Measurements from ENCODE around the gene TMEM266.

TMEM266 gene

DNA sequence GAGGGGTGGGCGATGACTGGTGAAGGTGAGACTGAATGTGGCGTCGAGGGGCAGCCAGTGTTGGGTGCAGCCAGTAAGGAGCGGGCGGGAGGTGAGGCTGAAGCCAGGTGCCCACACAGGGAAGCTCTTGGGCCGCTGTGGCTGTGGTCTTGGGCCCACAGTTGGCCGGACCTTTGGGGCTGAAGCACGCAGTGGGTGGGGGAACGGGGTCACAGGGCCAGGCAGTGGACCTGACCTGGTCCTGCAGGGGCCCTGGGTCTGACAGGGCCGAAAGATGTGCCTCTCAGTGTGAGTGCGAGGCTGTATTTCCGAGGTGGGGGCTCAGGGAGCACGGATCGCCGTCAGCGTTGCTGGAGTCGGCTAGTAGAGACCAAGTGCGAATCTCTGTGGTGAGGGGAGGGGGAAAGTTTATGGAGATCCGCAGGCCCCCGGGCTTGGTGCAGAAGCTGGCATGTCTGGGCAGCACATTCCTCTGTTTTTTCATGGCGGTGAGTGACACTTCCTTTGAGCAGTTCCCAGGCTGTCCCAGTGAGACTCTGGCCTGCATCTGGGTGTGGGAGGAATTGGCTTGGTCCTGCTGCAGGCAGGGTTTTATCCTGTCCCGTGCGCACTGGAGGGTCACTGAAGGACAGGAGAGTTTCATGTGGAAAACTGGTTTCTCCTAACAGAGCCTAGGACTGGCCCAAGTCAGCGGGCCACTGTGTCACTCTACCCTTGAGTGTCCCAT lies 100.8 kb downstream of the TMEM266 start:
- DNase-seq (ENCODE audit: low read depth in 2 of 2, low spot score in 1 of 2), result no peak

- no peak for DNase-seq (ENCODE audit: low read depth in 2 of 2, low spot score in 1 of 2)
These were observed 101.6 kb downstream of the TMEM266 start for GRCh38 chr15:76161153-76162035.

DNA sequence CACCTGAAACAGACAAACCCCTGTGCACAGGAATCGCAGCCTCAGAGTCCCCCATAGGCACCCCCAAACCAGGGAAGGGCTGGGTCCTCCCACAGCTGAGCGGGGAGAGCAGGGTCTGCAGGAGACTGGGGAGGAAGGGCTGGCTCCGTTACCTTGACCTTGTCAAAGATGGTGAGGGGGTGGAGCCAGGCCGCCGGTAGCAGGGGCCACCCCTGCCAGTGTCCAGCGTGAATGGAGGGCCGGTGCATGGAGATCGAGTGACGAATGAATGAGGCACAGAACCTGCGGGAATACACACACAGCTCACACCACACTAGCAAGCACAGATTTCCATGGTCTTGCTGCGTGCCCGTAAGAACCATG lies 102.2 kb downstream of the TMEM266 start:
- DNase-seq (ENCODE audit: low read depth in 2 of 2, low spot score in 1 of 2), result no peak

DNA sequence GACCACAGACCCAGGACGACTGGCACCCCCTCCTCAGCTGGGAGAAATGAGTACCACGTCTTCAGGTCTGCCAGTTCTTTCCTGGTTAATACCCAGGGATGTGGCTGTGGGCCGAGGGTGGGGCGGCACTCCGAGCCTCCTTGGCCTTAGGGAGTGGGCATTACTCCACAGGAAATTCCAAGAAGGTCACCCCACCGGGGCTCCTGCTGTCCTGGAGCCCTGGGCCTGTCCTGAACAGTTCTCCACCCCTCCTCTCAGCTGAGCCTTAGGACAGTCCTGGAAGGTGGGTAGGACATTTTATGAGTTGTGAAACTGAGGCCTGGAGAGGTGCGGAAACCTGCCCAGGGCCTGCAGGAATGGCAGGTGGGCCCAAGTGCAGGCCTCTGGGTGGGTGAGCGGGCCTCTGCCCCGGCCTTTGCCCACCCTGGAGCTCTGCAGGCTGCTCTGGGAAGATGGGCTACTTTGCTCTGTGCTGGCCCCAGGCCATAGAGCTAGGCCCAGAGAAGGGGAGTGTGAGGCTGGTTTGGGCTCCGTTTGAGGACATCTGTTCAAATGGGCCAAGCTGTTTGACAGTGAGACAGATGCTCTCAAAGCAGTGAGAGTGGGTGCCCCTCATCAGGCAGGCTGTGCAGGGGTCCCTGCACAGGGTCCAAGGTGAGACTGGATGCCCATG lies 103.1 kb downstream of the TMEM266 start:
- DNase-seq (ENCODE audit: low read depth in 2 of 2, low spot score in 1 of 2), result no peak

DNA sequence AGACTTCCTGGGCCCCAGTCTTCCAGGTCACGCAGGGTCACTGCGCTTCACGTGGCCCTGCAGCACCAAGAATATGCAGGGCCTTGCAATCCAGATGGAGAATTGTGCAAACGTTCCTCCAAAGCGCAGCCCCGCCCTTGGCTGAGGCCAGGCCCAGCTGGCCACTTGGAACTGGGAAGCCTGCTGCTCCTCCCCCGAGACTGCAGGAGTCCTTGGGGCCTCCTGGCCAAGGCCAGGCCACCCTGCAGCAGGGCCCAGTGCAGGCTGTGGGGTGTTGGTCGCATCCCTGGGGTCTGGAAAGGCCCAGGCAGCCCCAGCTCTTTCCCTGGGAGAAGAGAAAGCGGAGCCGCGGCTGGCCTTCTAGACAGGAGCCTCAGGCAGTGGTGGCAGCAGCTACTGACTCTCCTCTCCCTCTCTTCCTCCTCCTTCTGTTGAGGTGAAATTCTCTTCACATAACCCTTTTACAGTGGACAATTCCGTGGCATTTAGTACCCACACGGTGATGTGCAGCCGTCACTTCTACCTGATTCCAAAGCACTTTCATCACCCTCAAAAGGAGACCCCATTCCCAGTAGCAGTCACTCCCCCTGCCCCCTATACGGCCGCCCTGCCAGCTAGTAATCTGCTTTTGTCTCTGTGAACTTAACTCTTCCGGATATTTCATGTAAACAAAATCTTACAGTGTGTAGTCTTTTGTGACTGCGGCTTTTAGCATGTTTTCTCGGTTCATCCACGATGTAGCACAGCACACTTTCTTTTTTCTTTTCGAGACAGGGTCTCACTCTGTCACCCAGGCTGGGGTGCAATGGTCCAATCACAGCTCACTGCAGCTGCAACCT lies 103.9 kb downstream of the TMEM266 start:
- no peak for DNase-seq (ENCODE audit: low read depth in 2 of 2, low spot score in 1 of 2)

DNA sequence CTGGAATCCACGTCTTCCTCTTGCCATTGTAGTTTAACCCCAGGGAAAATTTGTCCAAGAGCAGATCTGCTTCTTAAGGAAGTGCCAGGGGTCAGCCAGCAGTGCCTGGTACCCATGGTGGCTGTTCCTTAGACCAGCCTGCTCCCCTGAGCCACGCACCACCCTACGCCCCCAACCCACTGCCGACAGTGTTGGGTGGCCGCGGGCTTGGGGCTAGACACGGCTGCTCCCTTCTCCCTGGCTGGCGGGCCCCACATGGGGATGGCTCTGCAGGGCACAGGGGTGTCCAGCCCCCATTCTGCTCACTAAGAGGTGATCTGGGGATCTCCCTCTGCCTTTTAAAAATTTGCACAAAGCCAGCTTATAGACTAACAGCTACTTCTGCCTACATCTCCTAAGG lies 104.8 kb downstream of the TMEM266 start:
- no peak for DNase-seq (ENCODE audit: low read depth in 2 of 2, low spot score in 1 of 2)

- DNase-seq (ENCODE audit: low read depth in 2 of 2, low spot score in 1 of 2), result no peak
These were observed 106.2 kb downstream of the TMEM266 start for GRCh38 chr15:76165951-76166350.

- DNase-seq (ENCODE audit: low read depth in 2 of 2, low spot score in 1 of 2), result no peak
These were observed 108.6 kb downstream of the TMEM266 start for GRCh38 chr15:76168237-76168984.

- no peak for DNase-seq (ENCODE audit: low read depth in 2 of 2, low spot score in 1 of 2)
These were observed 109.2 kb downstream of the TMEM266 start for GRCh38 chr15:76169018-76169417.

- DNase-seq (ENCODE audit: low read depth in 2 of 2, low spot score in 1 of 2), result no peak
These were observed 110.4 kb downstream of the TMEM266 start for GRCh38 chr15:76169911-76170800.

- no peak for DNase-seq (ENCODE audit: low read depth in 2 of 2, low spot score in 1 of 2)
These were observed 113.0 kb downstream of the TMEM266 start for GRCh38 chr15:76172782-76173181.

- no peak for DNase-seq (ENCODE audit: low read depth in 2 of 2, low spot score in 1 of 2)
These were observed 113.6 kb downstream of the TMEM266 start for GRCh38 chr15:76173317-76173834.

DNA sequence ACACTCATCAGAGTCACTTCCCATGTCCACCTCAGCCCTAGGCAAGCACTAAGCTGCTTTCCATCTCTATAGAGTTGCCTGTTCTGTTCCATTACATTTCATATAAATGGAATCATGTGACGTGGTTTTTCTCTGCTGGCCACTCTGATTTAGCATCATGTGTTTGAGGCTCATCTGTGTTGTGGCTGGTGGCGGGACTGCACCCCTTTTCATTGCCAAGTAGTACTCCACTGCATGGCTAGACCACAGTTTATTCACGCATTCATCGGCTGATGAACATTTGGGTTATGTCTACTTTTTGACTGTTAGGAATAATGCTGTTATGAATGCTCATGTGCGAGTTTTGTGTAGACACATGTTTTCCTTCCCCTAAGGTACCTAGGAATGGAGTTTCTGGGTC lies 114.9 kb downstream of the TMEM266 start:
- no peak for DNase-seq (ENCODE audit: low read depth in 2 of 2, low spot score in 1 of 2)

GRCh38 chr15:76175442-76175841 lies 115.7 kb downstream of the TMEM266 start:
- no peak for DNase-seq (ENCODE audit: low read depth in 2 of 2, low spot score in 1 of 2)

- no peak for DNase-seq (ENCODE audit: low read depth in 2 of 2, low spot score in 1 of 2)
These were observed 116.3 kb downstream of the TMEM266 start for GRCh38 chr15:76176059-76176458.

DNA sequence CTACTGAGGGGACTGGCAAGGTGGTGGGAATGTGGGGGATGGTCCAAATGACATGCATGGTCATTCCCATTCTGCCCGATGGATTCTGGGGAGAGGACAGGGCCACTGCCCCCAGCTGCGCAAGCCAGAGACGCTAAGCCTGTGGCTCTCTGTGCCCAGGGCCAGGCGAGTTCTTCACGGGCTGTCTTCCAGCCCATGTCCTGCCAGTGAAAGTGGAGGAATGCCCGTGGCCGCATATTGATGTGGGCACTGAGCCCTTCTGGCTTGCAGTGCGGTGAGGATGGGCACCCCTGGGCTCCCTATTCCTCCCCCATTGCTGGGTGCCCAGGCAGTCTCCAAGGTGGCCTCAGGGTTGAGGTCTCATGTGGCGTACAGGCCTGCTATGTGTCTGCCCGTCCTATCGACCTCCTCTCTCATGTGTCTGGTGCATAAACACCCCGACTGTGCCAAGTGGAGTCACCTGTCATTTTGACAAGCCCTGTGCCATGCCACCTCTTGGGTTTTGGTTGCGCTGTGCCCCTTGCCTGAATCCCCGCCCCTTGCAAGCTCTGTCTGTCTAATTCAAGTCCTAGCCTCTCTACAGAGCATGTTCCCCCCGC lies 116.8 kb downstream of the TMEM266 start:
- no peak for DNase-seq (ENCODE audit: low read depth in 2 of 2, low spot score in 1 of 2)

DNA sequence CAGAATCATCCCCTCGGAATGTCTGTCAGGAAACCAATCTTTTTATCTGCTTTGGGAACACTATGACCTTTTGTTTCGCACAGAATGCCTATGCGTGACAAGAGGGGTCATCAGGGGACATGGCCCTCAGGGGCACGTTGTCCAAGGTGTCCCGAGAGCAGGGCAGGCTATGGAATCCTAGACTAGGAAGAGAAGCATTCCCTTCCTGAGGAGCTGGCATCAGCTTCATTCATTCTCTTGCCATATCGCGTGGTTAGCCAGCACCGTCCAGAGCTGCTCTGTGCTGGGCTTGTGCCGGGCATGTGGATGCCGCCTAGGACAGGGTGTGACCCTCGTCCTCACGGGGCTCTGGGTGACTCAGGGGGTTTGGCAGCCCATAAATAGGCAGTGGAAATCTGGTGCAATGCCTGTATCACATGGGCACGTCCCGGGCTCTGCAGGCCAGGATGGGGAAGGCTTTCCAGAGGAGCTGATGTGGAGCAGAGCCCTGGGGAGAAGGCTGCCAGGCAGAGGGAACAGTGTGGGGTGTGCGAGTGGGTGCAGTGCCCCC lies 117.8 kb downstream of the TMEM266 start:
- DNase-seq (ENCODE audit: low read depth in 2 of 2, low spot score in 1 of 2), result no peak

DNA sequence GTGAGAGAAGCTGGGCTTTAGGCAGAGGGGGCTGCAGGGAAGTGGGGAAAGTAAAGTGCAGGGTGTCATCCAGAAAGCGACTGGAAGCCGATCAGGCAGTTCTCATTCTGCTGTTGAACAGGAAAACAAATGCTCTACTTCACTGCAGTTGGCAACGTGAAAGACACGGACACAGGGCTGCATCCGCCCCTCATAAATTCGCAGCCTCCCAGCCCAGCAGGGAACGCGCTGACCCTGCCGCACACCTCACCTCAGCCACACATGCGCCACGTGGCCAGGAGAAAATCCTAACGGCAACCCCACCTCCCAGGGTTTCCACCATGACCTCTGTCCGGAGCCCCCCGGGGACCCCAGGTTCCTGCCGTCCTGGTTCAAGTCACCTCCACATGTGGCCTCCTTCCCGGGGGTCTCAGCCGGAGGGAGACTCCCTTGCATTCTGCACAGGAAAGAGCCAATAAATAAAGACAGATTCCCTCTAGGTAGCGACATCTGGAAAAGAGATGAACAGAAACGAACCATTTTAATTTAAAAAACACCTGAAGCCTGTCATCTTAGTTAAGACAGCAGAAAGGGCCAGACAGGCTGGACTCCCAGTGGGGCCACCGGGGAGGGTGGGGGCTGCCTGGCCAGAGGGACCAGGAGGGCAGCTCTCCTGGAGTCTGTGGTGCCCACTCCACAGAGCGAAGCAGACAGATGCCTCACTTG lies 118.7 kb downstream of the TMEM266 start:
- DNase-seq (ENCODE audit: low read depth in 2 of 2, low spot score in 1 of 2), result no peak
